Measurements from ENCODE around the gene PGBD5. TPM values are rescaled to one million over a fixed set of nuclear protein-coding genes. Genes with fewer than 3 reads are reported as not detected.

The PGBD5 gene
- total RNA-seq, 1 donor from 2014 or later: 0.07 TPM

- no peak for DNase-seq (ENCODE audit: low read depth, low spot score)
Observed at GRCh38 chr1:230265200-230266115, 160.7 kb downstream of the PGBD5 start.

Other genes starting within 250 kb of the PGBD5 start
- gene COG2, start 216.1 kb upstream of the PGBD5 start, total RNA-seq: 17.5 and 18.3 TPM in 2 replicates